Measurements from ENCODE around the gene SARS1. TPM values are rescaled to one million over a fixed set of nuclear protein-coding genes. Genes with fewer than 3 reads are reported as not detected.

Gene SARS1
- total and polyA plus RNA-seq, 2 experiments from 2014 or later: 158 to 180 TPM

- Histone ChIP-seq H3K36me3 (replicated peaks; ENCODE audit: insufficient read depth, low read depth) (no peaks in the 10 kb centered on the region), H3K4me3 (no peak overlapping the region), H3K27ac (no peak overlapping the region), H2AFZ (no peak overlapping the region), H3K9me3 (ENCODE audit: low read depth) (no peaks in the 10 kb centered on the region), H3K27me3 (no peaks in the 10 kb centered on the region), H3K79me2 (no peaks in the 10 kb centered on the region), H3K9me2 (replicated peaks; ENCODE audit: insufficient read depth) (no peaks in the 10 kb centered on the region), H3K4me2 (no peak overlapping the region), H3K4me1 (ENCODE audit: insufficient read depth) (peaks cover 12% of the 10 kb centered on the region), H4K20me1 (ENCODE audit: insufficient read depth, poor library complexity, severe bottlenecking) (no peaks in the 10 kb centered on the region)
- DNase-seq (ENCODE audit: low spot score): no peak
- WGBS (ENCODE audit: low lambda C conversion rate, missing lambda C conversion rate): 73% methylated on average over 5 of the region's 5 CpGs
- no peak for TF ChIP-seq CTCF (IDR thresholded peaks at IDR 0.05; ENCODE audit: poor library complexity)
- no peak for TF ChIP-seq EZH2 (IDR thresholded peaks at IDR 0.05; ENCODE audit: borderline replicate concordance)
- no peak for TF ChIP-seq EZH2phosphoT487 (IDR thresholded peaks at IDR 0.05; ENCODE audit: low read depth, severe bottlenecking, unreplicated experiment)
Observed at GRCh38 chr1:109239047-109239408, 25.3 kb downstream of the SARS1 start.

DNA sequence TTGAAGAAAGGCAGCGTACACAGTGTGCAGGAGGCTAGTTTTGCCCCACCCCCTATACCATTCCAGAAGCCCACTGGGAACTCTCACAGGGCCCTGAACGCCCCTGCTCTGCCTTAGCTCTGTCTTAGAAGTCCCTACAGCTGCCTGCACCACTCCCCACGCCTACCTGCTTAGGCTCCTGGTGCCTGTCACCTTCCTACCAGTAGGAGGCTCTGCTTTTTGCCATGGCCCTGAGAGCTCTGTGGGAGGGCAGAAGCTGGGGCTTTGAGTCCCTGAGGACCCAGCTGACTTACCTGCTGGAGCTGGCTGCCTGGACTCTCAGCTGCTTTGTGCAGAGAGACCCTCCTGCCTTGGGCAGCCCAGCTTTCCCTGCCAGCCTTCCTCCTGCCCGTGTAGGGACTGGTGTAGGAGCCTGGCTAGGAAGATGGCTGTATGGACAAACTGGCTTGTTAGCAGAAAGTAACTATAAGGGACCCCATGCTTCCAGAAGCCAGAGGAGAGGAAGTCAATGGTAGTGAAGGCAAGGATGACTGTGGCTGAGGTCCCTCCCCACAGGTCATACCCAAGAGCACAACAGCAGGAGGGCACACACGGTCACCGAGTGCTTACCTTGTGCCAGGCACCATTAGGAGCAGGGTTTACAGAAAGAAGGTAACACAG lies 25.8 kb downstream of the SARS1 start:
- no peak overlapping the region for H3K27ac ChIP-seq
- H3K9me2 ChIP-seq (replicated peaks; ENCODE audit: insufficient read depth): no peaks in the 10 kb centered on the region
- H3K4me2 ChIP-seq: no peak overlapping the region
- H3K4me3 ChIP-seq: no peak overlapping the region
- H3K9me3 ChIP-seq (ENCODE audit: low read depth): no peaks in the 10 kb centered on the region
- H3K79me2 ChIP-seq: no peaks in the 10 kb centered on the region
- H3K36me3 ChIP-seq (replicated peaks; ENCODE audit: insufficient read depth, low read depth): no peaks in the 10 kb centered on the region
- 65% methylated on average over 6 of the region's 6 CpGs for WGBS (ENCODE audit: low lambda C conversion rate, missing lambda C conversion rate)
- peak; percentile 63 for DNase-seq (ENCODE audit: low spot score)
- TF ChIP-seq CTCF (IDR thresholded peaks at IDR 0.05; ENCODE audit: poor library complexity) (peak; percentile 50), EZH2phosphoT487 (IDR thresholded peaks at IDR 0.05; ENCODE audit: low read depth, severe bottlenecking, unreplicated experiment) (no peak), EZH2 (IDR thresholded peaks at IDR 0.05; ENCODE audit: borderline replicate concordance) (no peak)
- peaks cover 12% of the 10 kb centered on the region for H3K4me1 ChIP-seq (ENCODE audit: insufficient read depth)
- H3K27me3 ChIP-seq: no peaks in the 10 kb centered on the region
- no peak overlapping the region for H2AFZ ChIP-seq
- H4K20me1 ChIP-seq (ENCODE audit: insufficient read depth, poor library complexity, severe bottlenecking): no peaks in the 10 kb centered on the region

- Histone ChIP-seq H3K9me3 (ENCODE audit: low read depth) (no peaks in the 10 kb centered on the region), H3K4me2 (peak overlapping the region; percentile 41), H2AFZ (no peak overlapping the region), H3K36me3 (replicated peaks; ENCODE audit: insufficient read depth, low read depth) (no peaks in the 10 kb centered on the region), H3K27me3 (no peaks in the 10 kb centered on the region), H3K27ac (peak overlapping the region; percentile 31), H3K79me2 (no peaks in the 10 kb centered on the region), H3K9me2 (replicated peaks; ENCODE audit: insufficient read depth) (no peaks in the 10 kb centered on the region), H3K4me3 (no peak overlapping the region), H4K20me1 (ENCODE audit: insufficient read depth, poor library complexity, severe bottlenecking) (no peaks in the 10 kb centered on the region), H3K4me1 (ENCODE audit: insufficient read depth) (peaks cover 12% of the 10 kb centered on the region)
- DNase-seq (ENCODE audit: low spot score): no peak
- TF ChIP-seq EZH2phosphoT487 (IDR thresholded peaks at IDR 0.05; ENCODE audit: low read depth, severe bottlenecking, unreplicated experiment) (no peak), CTCF (IDR thresholded peaks at IDR 0.05; ENCODE audit: poor library complexity) (no peak), EZH2 (IDR thresholded peaks at IDR 0.05; ENCODE audit: borderline replicate concordance) (no peak)
- WGBS (ENCODE audit: low lambda C conversion rate, missing lambda C conversion rate): 48% methylated on average over 26 of the region's 26 CpGs
Observed at GRCh38 chr1:109240158-109241152, 26.7 kb downstream of the SARS1 start.

Data from hepatocyte (in vitro differentiated cells).